GM12891 (cell line): ENCODE measurements around the gene F5.
"Not testable (repeated sequence)": the region's sequence is repeated elsewhere in the genome, so short reads cannot be mapped to it uniquely, and the experiment has no call there.

ENCODE experiments used
- POLR2A ChIP-seq: IDR thresholded peaks from 2 replicates; pipeline ENCODE4 v1.6.1; 2011; ENCODE audit warnings: low read depth, low read length, control low read depth
- POLR2AphosphoS5 ChIP-seq: IDR thresholded peaks from 2 replicates; pipeline ENCODE4 v1.6.1; 2011; ENCODE audit warnings: low read depth, low read length, control low read depth
- TAF1 ChIP-seq: IDR thresholded peaks from 2 replicates; pipeline ENCODE4 v1.6.1; 2011; ENCODE audit warnings: low read depth, low read length, control low read depth

DNA sequence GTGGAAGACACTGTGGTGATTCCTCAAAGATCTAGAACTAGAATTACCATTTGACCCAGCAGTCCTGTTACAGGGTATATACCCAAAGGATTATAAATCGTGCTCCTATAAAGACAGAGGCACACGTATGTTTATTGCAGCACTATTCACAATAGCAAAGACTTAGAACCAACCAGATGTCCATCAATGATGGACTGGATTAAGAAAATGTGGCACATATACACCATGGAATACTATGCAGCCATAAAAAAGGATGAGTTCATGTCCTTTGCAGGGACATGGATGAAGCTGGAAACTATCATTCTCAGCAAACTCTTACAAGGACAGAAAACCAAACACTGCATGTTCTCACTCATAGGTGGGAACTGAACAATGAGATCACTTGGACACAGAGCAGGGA, 82.7 kb downstream of the F5 start:
- TF ChIP-seq POLR2A, POLR2AphosphoS5, TAF1: not testable (repeated sequence)
